ENCODE data around the gene ZNF32. TPM values are rescaled to one million over a fixed set of nuclear protein-coding genes. Genes with fewer than 3 reads are reported as not detected.

The ZNF32 gene
- total and polyA plus RNA-seq, 2 of the 8 experiments (the other 6 are each of a cell fraction or from before 2014, with no cell fraction given), result 17.2 to 22.5 TPM

DNA sequence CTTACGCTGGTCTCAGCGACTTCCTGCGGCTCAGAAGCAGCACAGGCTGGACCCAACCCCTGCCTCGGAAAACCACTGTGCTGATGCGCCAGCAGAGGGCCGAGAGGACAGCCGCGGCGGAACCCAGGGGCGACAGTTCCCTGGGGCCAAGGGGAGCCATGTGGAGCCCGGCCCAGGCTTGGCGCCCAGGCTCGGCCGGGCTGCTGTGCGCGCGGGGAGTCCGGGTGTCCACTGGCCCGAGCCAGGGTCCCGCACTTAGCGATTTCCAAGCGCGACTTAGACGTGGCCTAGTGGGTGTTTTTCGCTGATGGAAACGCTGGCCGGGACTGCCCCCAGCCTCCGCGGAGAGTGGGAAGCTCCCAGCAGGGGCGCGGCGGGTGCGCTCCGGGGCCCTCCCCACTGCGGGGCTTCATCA is 18.6 kb upstream of the ZNF32 start:
- H3K9ac ChIP-seq (replicated peaks in 1 of 4; ENCODE audit: extremely low read depth in 1 of 4, low read depth in 3 of 4, low read length in 3 of 4), result peak overlapping the region in 1 of 4 experiments; percentile 55; a peak in 1 of 7 replicates
- no peak overlapping the region for H4K91ac ChIP-seq (replicated peaks; ENCODE audit: insufficient read length, low read length)
- H2BK20ac ChIP-seq (ENCODE audit: low read length), result no peak overlapping the region
- peak overlapping the region; percentile 45 to 77 for H3K4me2 ChIP-seq (ENCODE audit: insufficient read depth in 1 of 2, low read depth in 2 of 2, low read length in 2 of 2)
- H3K79me1 ChIP-seq (ENCODE audit: low read depth, low read length), result no peaks in the 10 kb centered on the region
- H3K23ac ChIP-seq (ENCODE audit: insufficient read length), result no peak overlapping the region
- peak overlapping the region; percentile 24 to 64 (median 42); a peak in 6 of 8 replicates for H3K4me3 ChIP-seq (ENCODE audit: extremely low read depth in 1 of 4, insufficient read depth in 2 of 4, low read depth in 3 of 4, low read length in 4 of 4)
- H3K9me3 ChIP-seq (ENCODE audit: insufficient read depth in 2 of 2, low read depth in 1 of 2, low read length in 1 of 2), result no peaks in the 10 kb centered on the region
- H2AK5ac ChIP-seq (ENCODE audit: low read depth, low read length), result no peak overlapping the region
- H3K4ac ChIP-seq (replicated peaks; ENCODE audit: insufficient read length, low read depth, low read length), result no peak overlapping the region
- peak in 1 of 2 experiments; percentile 59 for DNase-seq (ENCODE audit: low read depth in 1 of 2, low spot score in 2 of 2)
- no peak overlapping the region for H2BK120ac ChIP-seq (replicated peaks; ENCODE audit: low read depth, low read length)
- no peaks in the 10 kb centered on the region for H4K20me1 ChIP-seq (replicated peaks in 1 of 2; ENCODE audit: control insufficient read depth in 1 of 2, insufficient read depth in 2 of 2, low read length in 2 of 2)
- peaks cover 0 to 6% (median 0%) of the 10 kb centered on the region in 4 experiments; a peak in 1 of 7 replicates for H3K4me1 ChIP-seq (replicated peaks in 1 of 4; ENCODE audit: control insufficient read depth in 3 of 4, insufficient read depth in 4 of 4, low read length in 3 of 4)
- H2BK12ac ChIP-seq (ENCODE audit: low read depth, low read length), result no peak overlapping the region
- no peak overlapping the region for H2BK15ac ChIP-seq (ENCODE audit: low read length)
- H3K79me2 ChIP-seq (ENCODE audit: control insufficient read depth in 1 of 2, insufficient read depth in 2 of 2, low read length in 2 of 2), result no peaks in the 10 kb centered on the region
- CTCF ChIA-PET (ENCODE audit: partially characterized antibody), result interaction anchor here (0.9 to 2.7 kb wide), 4 partner anchors 15 to 764 kb away, joined by 3 to 10 read pairs (median 5); no protein-coding TSS in a partner anchor
- H3K36me3 ChIP-seq (ENCODE audit: control insufficient read depth in 2 of 4, insufficient read depth in 4 of 4, low read length in 3 of 4), result no peaks in the 10 kb centered on the region
- H2AFZ ChIP-seq (ENCODE audit: low read length), result peak overlapping the region; percentile 79; the same call in 1 of the 2 replicates
- no peak overlapping the region for H3K18ac ChIP-seq (ENCODE audit: extremely low read depth, low read length)
- H3K56ac ChIP-seq (replicated peaks; ENCODE audit: insufficient read length, low read depth, low read length), result no peak overlapping the region
- WGBS, 2 experiments (ENCODE audit: extremely low coverage in 1 of 2, insufficient coverage in 1 of 2, insufficient read length in 1 of 2, insufficient replicate concordance in 2 of 2, low coverage in 1 of 2, low lambda C conversion rate in 2 of 2, missing lambda C conversion rate in 1 of 2), result 19% methylated on average over 32 of the region's 35 CpGs; no CpG with 5 or more reads in 1 of the 2 experiments
- H3K27me3 ChIP-seq (replicated peaks in 1 of 4; ENCODE audit: control insufficient read depth in 3 of 4, extremely low read depth in 1 of 4, insufficient read depth in 3 of 4, low read length in 3 of 4), result peaks cover 0 to 26% (median 3%) of the 10 kb centered on the region in 4 experiments; a peak in 5 of 7 replicates
- H2BK5ac ChIP-seq (ENCODE audit: low read depth, low read length), result no peak overlapping the region
- H3K27ac ChIP-seq (ENCODE audit: low read depth, low read length), result no peak overlapping the region
- POLR2A ChIA-PET (ENCODE audit: partially characterized antibody), result interaction anchor here (1.5 kb wide), 1 partner anchor 271 kb away, joined by 3 read pairs; no protein-coding TSS in a partner anchor
- H4K5ac ChIP-seq (ENCODE audit: insufficient read length, low read depth, low read length), result no peak overlapping the region
- no peak for FAIRE-seq
- H3K14ac ChIP-seq (ENCODE audit: insufficient read length), result no peak overlapping the region
- H4K8ac ChIP-seq (ENCODE audit: extremely low read depth, insufficient read depth, low read length), result no peak overlapping the region; the same call in 1 of the 2 replicates
- H3K23me2 ChIP-seq (ENCODE audit: low read depth, low read length), result no peaks in the 10 kb centered on the region; the same call in 1 of the 2 replicates
- TF ChIP-seq SUZ12 (IDR thresholded peaks at IDR 0.05; ENCODE audit: low read length), result peak; percentile 40; the same call in 1 of the 2 replicates
- TF ChIP-seq EZH2 (IDR thresholded peaks at IDR 0.05; ENCODE audit: low read depth, low read length, severe bottlenecking), result peak; percentile 31
- TF ChIP-seq, protein P1, sequence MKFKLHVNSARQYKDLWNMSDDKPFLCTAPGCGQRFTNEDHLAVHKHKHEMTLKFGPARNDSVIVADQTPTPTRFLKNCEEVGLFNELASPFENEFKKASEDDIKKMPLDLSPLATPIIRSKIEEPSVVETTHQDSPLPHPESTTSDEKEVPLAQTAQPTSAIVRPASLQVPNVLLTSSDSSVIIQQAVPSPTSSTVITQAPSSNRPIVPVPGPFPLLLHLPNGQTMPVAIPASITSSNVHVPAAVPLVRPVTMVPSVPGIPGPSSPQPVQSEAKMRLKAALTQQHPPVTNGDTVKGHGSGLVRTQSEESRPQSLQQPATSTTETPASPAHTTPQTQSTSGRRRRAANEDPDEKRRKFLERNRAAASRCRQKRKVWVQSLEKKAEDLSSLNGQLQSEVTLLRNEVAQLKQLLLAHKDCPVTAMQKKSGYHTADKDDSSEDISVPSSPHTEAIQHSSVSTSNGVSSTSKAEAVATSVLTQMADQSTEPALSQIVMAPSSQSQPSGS (IDR thresholded peaks at IDR 0.05; ENCODE audit: low read length), result no peak
- TF ChIP-seq CBX5 (IDR thresholded peaks at IDR 0.05; ENCODE audit: low read depth, low read length), result no peak
- TF ChIP-seq BRCA1 (IDR thresholded peaks at IDR 0.05; ENCODE audit: low read depth, low read length), result no peak
- no peak for TF ChIP-seq SRF (IDR thresholded peaks at IDR 0.05; ENCODE audit: low read depth, low read length)
- TF ChIP-seq NRF1 (IDR thresholded peaks at IDR 0.05; ENCODE audit: low read depth, low read length), result no peak
- TF ChIP-seq SAP30 (IDR thresholded peaks at IDR 0.05; ENCODE audit: insufficient read depth, insufficient replicate concordance, low read length), result no peak
- TF ChIP-seq, protein P2, sequence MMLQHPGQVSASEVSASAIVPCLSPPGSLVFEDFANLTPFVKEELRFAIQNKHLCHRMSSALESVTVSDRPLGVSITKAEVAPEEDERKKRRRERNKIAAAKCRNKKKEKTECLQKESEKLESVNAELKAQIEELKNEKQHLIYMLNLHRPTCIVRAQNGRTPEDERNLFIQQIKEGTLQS (IDR thresholded peaks at IDR 0.05; ENCODE audit: insufficient read depth, low read depth, low read length), result no peak
- TF ChIP-seq SIRT6 (IDR thresholded peaks at IDR 0.05; ENCODE audit: low read length), result no peak
